HG02884 (cell line): ENCODE measurements around the gene PTPRD.

Source experiments
- ATAC-seq: cut with Tn5 transposase; IDR thresholded peaks from one replicate; pipeline ENCODE4 v1.9.1; 2021; ENCODE audit warnings: mild to moderate bottlenecking, moderate library complexity; ENCODE audit not compliant: unreplicated experiment

PTPRD gene

GRCh38 chr9:8265281-8265680 lies 2347.5 kb downstream of the PTPRD start:
- no peak for ATAC-seq
